Stimulated activated memory B cell treated with anti-CD40 and anti-IgM and Interleukin-4, amounts not matched to agents 10 μg/mL and 1 μg/mL and 100 μg/mL, for 72 hours (primary cell): ENCODE measurements around the gene MUC4.
"Not testable (repeated sequence)": the region's sequence is repeated elsewhere in the genome, so short reads cannot be mapped to it uniquely, and the experiment has no call there.

ENCODE experiments used
- ATAC-seq: fragments of 150-1000 bp; cut with Tn5 transposase; 2 replicates; pipeline ENCODE4 v1.10.0; 2021
- H3K27ac Mint-ChIP-seq: one replicate; pipeline ENCODE4 v1.8.0; 2022; ENCODE audit warnings: mild to moderate bottlenecking, mixed read lengths
- H3K27me3 Mint-ChIP-seq: one replicate; pipeline ENCODE4 v1.8.0; 2022; ENCODE audit warnings: mixed read lengths
- H3K36me3 Mint-ChIP-seq: one replicate; pipeline ENCODE4 v1.8.0; 2022; ENCODE audit warnings: mixed read lengths
- H3K4me1 Mint-ChIP-seq: one replicate; pipeline ENCODE4 v1.8.0; 2022; ENCODE audit warnings: mixed read lengths
- H3K4me3 Mint-ChIP-seq: one replicate; pipeline ENCODE4 v1.8.0; 2022; ENCODE audit warnings: mild to moderate bottlenecking, moderate library complexity, mixed read lengths
- H3K9me3 Mint-ChIP-seq: one replicate; pipeline ENCODE4 v1.8.0; 2022; ENCODE audit warnings: mixed read lengths

The MUC4 gene

GRCh38 chr3:195844671-195845218, 33.0 kb upstream of the MUC4 start:
- no peak for ATAC-seq
- Mint-ChIP-seq H3K9me3 (no peaks in the 10 kb centered on the region), H3K4me1 (no peaks in the 10 kb centered on the region), H3K36me3 (no peaks in the 10 kb centered on the region), H3K27ac (no peak overlapping the region), H3K4me3 (no peak overlapping the region), H3K27me3 (peaks cover 37% of the 10 kb centered on the region)

DNA sequence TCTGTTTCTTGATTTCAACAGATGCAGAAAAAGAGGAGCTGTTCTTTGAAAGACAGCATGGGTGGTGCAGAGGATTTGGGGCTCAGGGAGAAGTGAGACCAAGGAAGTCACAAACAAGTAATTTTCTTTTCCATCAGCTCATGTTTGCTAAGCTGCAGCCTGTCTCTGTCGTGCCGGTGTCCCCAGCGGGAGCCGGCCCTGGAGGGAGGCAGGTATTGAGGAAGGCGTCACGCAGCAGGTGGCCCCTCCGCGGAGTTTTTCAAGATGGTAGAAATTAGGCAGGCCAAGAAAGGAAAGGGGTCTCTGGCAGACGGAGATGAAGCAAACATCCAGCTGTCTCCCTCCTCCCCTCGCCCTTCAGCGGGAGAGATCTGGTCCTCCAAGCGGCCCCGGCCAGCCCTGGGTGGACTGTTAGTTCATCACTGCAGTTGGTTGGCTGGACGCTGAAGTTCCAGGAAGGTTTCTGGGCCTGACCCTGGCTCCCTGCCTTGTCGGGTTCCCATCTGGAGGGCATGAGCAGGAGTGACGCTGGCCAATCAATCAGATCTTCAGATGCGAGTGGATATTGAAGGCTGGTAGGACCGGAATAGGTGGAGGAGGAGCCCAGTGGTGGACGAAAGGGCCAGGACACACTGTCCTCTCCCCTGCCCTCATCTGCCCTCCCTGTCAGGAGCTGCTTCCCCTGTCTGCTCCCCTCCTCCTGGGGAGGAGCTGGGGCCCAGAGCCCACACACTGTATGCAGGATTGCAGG, 27.7 kb upstream of the MUC4 start:
- H3K4me3 Mint-ChIP-seq, result peak overlapping the region; percentile 19
- peaks cover 15% of the 10 kb centered on the region for H3K4me1 Mint-ChIP-seq
- H3K27ac Mint-ChIP-seq, result peak overlapping the region; percentile 49
- H3K27me3 Mint-ChIP-seq, result peaks cover 45% of the 10 kb centered on the region
- H3K9me3 Mint-ChIP-seq, result no peaks in the 10 kb centered on the region
- ATAC-seq, result peak; percentile 37
- no peaks in the 10 kb centered on the region for H3K36me3 Mint-ChIP-seq

DNA sequence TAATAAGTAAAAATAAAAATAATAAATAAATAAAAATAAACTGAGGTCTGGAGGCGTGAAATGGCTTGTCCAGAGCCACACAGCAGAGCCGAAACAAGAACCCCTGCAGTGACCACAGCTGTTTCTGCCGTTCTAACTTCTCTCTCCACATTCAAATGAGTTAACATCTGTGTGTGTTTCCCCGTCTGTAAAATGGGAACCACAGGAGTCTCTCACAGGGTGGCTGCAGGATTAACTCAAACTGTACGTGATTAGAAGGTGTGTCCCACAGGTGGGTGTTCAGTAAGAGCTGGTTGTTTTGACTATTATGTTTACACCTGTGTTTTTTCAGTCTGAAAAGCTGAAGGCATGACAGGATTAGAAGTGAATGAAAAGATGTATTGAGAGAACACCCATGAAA, 27.0 kb upstream of the MUC4 start:
- Mint-ChIP-seq H3K27me3 (peaks cover 46% of the 10 kb centered on the region), H3K4me3 (peak overlapping the region; percentile 1), H3K9me3 (no peaks in the 10 kb centered on the region), H3K36me3 (no peaks in the 10 kb centered on the region), H3K4me1 (peaks cover 15% of the 10 kb centered on the region), H3K27ac (peak overlapping the region; percentile 49)
- ATAC-seq, result peak; percentile 80

- ATAC-seq, result no peak
- no peak overlapping the region for H3K4me3 Mint-ChIP-seq
- H3K4me1 Mint-ChIP-seq, result peaks cover 15% of the 10 kb centered on the region
- no peak overlapping the region for H3K27ac Mint-ChIP-seq
- H3K27me3 Mint-ChIP-seq, result peaks cover 52% of the 10 kb centered on the region
- no peaks in the 10 kb centered on the region for H3K36me3 Mint-ChIP-seq
- H3K9me3 Mint-ChIP-seq, result peaks cover 2% of the 10 kb centered on the region
These were observed 24.9 kb upstream of the MUC4 start for GRCh38 chr3:195836476-195837135.

DNA sequence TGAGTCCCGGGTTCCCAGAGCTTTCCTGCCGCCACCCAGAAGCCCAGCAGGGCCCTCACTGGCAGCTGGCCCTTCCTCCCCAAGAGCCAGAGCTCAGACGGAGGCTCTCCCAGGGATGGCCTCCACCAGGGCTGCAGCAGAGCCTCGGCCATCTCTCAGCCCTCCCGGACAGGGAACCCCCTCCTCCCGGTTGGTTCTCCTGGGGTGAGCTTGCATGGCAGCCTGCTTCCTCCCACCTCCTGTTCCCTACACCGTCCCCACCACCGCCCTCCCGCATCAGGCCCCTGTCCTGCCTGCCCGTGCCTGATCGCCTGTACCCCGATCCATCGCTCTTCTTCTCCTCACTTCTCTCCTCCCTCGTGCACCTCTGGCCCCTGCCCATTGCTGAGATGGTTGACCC, 24.1 kb upstream of the MUC4 start:
- H3K36me3 Mint-ChIP-seq, result no peaks in the 10 kb centered on the region
- H3K4me1 Mint-ChIP-seq, result peaks cover 15% of the 10 kb centered on the region

DNA sequence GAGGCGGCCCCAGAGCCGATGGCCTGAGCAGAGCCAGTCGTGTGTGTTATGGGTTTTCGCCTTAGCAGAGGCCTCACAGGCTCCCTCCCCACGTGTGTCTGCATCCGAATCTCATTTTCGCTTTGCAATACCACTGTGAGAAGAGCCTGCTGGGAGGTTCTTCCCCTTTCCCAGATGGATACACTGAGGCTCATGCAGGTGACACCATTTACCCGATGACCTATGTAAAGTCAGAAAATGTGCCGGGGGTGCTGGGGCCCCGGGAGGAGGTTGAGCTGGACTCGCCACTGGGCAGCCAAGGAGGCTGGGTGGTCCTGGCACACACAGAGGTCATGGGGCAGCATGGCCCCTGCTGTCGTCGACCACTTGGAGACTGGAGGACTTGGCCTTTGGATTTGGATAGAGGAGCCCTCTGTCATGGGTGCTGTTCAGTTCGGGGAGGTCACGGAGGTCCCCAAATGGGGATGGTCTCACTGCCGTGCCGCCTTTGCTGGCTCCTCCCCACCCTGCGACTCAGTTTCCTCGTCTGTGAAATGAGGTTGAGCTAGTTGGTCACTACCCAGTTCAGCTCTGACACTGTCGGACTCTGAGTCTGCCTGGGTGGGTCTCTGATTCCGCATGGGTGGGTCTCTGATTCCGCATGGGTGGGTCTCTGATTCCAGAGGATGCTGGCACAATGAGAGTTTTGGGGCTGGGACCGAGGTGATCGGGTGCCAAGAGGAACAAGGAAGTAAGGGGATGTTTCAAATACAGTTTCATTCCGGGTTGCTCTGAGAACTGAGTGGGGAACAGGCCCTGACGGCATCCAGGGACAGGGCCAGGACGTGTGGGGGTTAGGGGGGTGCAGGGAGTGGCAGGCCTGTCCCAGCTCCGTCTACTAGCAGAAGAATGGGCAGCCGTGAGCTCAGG, 23.2 kb upstream of the MUC4 start:
- Mint-ChIP-seq H3K4me1 (peaks cover 15% of the 10 kb centered on the region), H3K4me3 (no peak overlapping the region), H3K36me3 (no peaks in the 10 kb centered on the region), H3K27me3 (peaks cover 52% of the 10 kb centered on the region), H3K27ac (no peak overlapping the region), H3K9me3 (peaks cover 4% of the 10 kb centered on the region)
- no peak for ATAC-seq

More for the DNA sequence above, 24.1 kb upstream of the MUC4 start:
- ATAC-seq, result no peak
- Mint-ChIP-seq H3K27ac (no peak overlapping the region), H3K4me3 (no peak overlapping the region), H3K9me3 (peaks cover 4% of the 10 kb centered on the region), H3K27me3 (peaks cover 52% of the 10 kb centered on the region)

DNA sequence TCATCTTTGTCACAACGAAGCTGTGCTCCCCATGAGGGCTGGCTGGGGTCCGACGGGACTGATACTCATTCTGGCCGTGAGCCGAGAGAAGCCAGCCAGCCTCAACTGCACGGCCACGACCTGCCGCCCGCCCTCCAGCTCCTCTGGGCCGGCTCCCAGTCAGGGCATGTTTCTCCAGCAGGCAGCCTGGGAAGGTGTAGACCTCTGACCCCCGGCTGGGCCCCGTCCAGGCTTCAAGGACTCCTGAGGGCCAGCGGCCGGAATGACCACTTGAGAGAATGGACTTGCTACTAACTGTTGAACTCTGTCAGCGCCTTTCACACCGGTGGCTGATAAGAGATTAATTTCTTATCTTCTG, 18.1 kb upstream of the MUC4 start:
- Mint-ChIP-seq H3K4me1 (no peaks in the 10 kb centered on the region), H3K9me3 (peaks cover 4% of the 10 kb centered on the region), H3K4me3 (no peak overlapping the region), H3K36me3 (no peaks in the 10 kb centered on the region), H3K27me3 (peaks cover 53% of the 10 kb centered on the region), H3K27ac (no peak overlapping the region)
- no peak for ATAC-seq

GRCh38 chr3:195828762-195829161, 17.0 kb upstream of the MUC4 start:
- Mint-ChIP-seq H3K27ac (no peak overlapping the region), H3K9me3 (peaks cover 4% of the 10 kb centered on the region), H3K4me3 (no peak overlapping the region), H3K27me3 (peaks cover 47% of the 10 kb centered on the region), H3K4me1 (no peaks in the 10 kb centered on the region), H3K36me3 (no peaks in the 10 kb centered on the region)
- no peak for ATAC-seq

GRCh38 chr3:195825857-195826804, 14.4 kb upstream of the MUC4 start:
- peaks cover 62% of the 10 kb centered on the region for H3K27me3 Mint-ChIP-seq
- H3K4me3 Mint-ChIP-seq, result no peak overlapping the region
- ATAC-seq, result no peak
- H3K27ac Mint-ChIP-seq, result no peak overlapping the region
- H3K36me3 Mint-ChIP-seq, result no peaks in the 10 kb centered on the region
- no peaks in the 10 kb centered on the region for H3K4me1 Mint-ChIP-seq
- H3K9me3 Mint-ChIP-seq, result no peaks in the 10 kb centered on the region

GRCh38 chr3:195825191-195825588, 13.5 kb upstream of the MUC4 start:
- Mint-ChIP-seq H3K27ac (no peak overlapping the region), H3K4me3 (no peak overlapping the region), H3K27me3 (peaks cover 72% of the 10 kb centered on the region), H3K36me3 (no peaks in the 10 kb centered on the region), H3K4me1 (no peaks in the 10 kb centered on the region), H3K9me3 (no peaks in the 10 kb centered on the region)
- no peak for ATAC-seq

DNA sequence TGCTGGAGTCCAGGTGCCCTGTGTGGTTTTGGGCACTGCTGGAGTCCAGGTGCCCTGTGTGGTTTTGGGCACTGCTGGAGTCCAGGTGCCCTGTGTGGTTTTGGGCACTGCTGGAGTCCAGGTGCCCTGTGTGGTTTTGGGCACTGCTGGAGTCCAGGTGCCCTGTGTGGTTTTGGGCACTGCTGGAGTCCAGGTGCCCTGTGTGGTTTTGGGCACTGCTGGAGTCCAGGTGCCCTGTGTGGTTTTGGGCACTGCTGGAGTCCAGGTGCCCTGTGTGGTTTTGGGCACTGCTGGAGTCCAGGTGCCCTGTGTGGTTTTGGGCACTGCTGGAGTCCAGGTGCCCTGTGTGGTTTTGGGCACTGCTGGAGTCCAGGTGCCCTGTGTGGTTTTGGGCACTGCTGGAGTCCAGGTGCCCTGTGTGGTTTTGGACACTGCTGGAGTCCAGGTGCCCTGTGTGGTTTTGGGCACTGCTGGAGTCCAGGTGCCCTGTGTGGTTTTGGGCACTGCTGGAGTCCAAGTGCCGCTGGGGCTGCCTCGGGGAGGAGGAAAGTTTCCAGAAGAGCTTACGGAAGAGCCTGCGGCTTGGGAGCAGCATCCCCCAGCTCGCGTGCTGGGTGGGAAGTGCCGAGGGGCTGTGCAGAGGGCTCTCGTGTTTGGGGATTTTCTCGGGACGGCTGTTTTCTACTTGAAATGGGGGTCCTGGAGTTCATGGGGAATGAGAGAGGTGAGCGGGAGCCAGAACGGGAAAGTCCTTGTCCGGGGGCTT, 12.9 kb upstream of the MUC4 start:
- not testable (repeated sequence) for H3K4me3 Mint-ChIP-seq, H3K4me1 Mint-ChIP-seq, H3K36me3 Mint-ChIP-seq, H3K9me3 Mint-ChIP-seq, H3K27ac Mint-ChIP-seq, ATAC-seq
- H3K27me3 Mint-ChIP-seq, result peaks cover 75% of the 10 kb centered on the region

- peaks cover 70% of the 10 kb centered on the region for H3K27me3 Mint-ChIP-seq
- H3K4me3 Mint-ChIP-seq, result no peak overlapping the region
- H3K36me3 Mint-ChIP-seq, result no peaks in the 10 kb centered on the region
- H3K4me1 Mint-ChIP-seq, result no peaks in the 10 kb centered on the region
- H3K27ac Mint-ChIP-seq, result no peak overlapping the region
- no peak for ATAC-seq
- H3K9me3 Mint-ChIP-seq, result no peaks in the 10 kb centered on the region
These were observed 12.3 kb upstream of the MUC4 start for GRCh38 chr3:195823999-195824398.

GRCh38 chr3:195823280-195823679, 11.6 kb upstream of the MUC4 start:
- Mint-ChIP-seq H3K27ac (no peak overlapping the region), H3K4me3 (no peak overlapping the region), H3K9me3 (no peaks in the 10 kb centered on the region), H3K4me1 (no peaks in the 10 kb centered on the region), H3K36me3 (no peaks in the 10 kb centered on the region), H3K27me3 (peaks cover 70% of the 10 kb centered on the region)
- no peak for ATAC-seq
